Lung (tissue), 12 donors: ENCODE results near the gene THRB. TPM values are rescaled to one million over a fixed set of nuclear protein-coding genes. Genes with fewer than 3 reads are reported as not detected.

Source experiments
- ATAC-seq: fragments of 200-7000 bp; cut with Tn5 transposase; one replicate; pipeline ENCODE4 v1.9.1; 2020; ENCODE audit warnings: moderate number of reproducible peaks; ENCODE audit not compliant: insufficient read depth, low FRiP score
- DNase-seq, 3 donors: peaks; one replicate each; pipeline ENCODE4 v3.0.0-alpha.2; 2013 to 2017
- H3K27ac ChIP-seq, 2 donors: one replicate each; pipeline ENCODE4 v1.5.1; 2013; ENCODE audit warnings: mild to moderate bottlenecking in 2 of 2, moderate library complexity in 2 of 2, control low read depth in 1 of 2, inconsistent platforms in 1 of 2, low read depth in 1 of 2, low read length in 1 of 2
- H3K27me3 ChIP-seq, 3 donors: one replicate each; pipeline ENCODE4 v1.5.1; 2013; ENCODE audit warnings: low read length in 2 of 3; ENCODE audit not compliant: control insufficient read depth in 3 of 3, insufficient read depth in 3 of 3
- H3K36me3 ChIP-seq, 4 donors: one replicate each; pipeline ENCODE4 v1.5.1; 2013; ENCODE audit warnings: low read length in 4 of 4, mild to moderate bottlenecking in 1 of 4, moderate library complexity in 1 of 4; ENCODE audit not compliant: control insufficient read depth in 4 of 4, insufficient read depth in 4 of 4
- H3K4me1 ChIP-seq, 5 donors: one replicate each; pipeline ENCODE4 v1.5.1; 2013; ENCODE audit warnings: low read length in 5 of 5, mild to moderate bottlenecking in 2 of 5, moderate library complexity in 1 of 5; ENCODE audit not compliant: control insufficient read depth in 5 of 5, insufficient read depth in 5 of 5
- H3K4me3 ChIP-seq: one replicate; pipeline ENCODE4 v1.5.1; 2013; ENCODE audit warnings: mild to moderate bottlenecking, control low read depth, moderate library complexity
- H3K9ac ChIP-seq, 2 donors: one replicate each; pipeline ENCODE4 v1.5.1; 2013; ENCODE audit warnings: low read length in 2 of 2, control low read depth in 1 of 2; ENCODE audit not compliant: insufficient read depth in 1 of 2
- H3K9me3 ChIP-seq, 4 donors: one replicate each; pipeline ENCODE4 v1.5.1; 2013; ENCODE audit warnings: low read length in 3 of 4, mild to moderate bottlenecking in 1 of 4, moderate library complexity in 1 of 4; ENCODE audit not compliant: control insufficient read depth in 4 of 4, insufficient read depth in 3 of 4
- WGBS, 2 donors: extraction: QIAGEN DNeasy Blood & Tissue Kit; methylation state at CpG; one replicate each; pipeline ENCODE4 v1.1.7; 2013; 5-methylcytosine and 5-hydroxymethylcytosine counted together
- polyA plus RNA-seq, 2 donors: library from polyadenylated mRNA; stranded (reverse); fragments of 200-250 nt; gene quantifications; one replicate each; pipeline ENCODE4 v1.2.1, GENCODE V29; 2013
- total RNA-seq, 2 donors: library from RNA; depleted of rRNA in 1 of 2; stranded (reverse); fragments of >200 nt in 1 of 2; gene quantifications; one replicate each; pipeline ENCODE4 v1.2.1, GENCODE V29; 2014 to 2021
- TF ChIP-seq, protein P1 (sequence below): IDR thresholded peaks from 2 replicates; pipeline ENCODE4 v1.5.1; 2012; ENCODE audit warnings: mild to moderate bottlenecking; ENCODE audit errors: control extremely low read depth, extremely low read depth
- donor health status: control.
- donor health status: control.
- donor health status: Bipolar disorder and iron deficiency.
- donor health status: healthy.
- donor health status: DM: yes; HTN: yes; CAD: no.

The THRB gene
- total and polyA plus RNA-seq, 4 donors: 2.1 to 23.5 (median 6.1) TPM

- Histone ChIP-seq H3K27me3 (no peaks in the 10 kb centered on the region), H3K9me3 (no peaks in the 10 kb centered on the region), H3K9ac (no peak overlapping the region), H3K4me3 (no peak overlapping the region), H3K4me1 (peaks cover 1 to 33% (median 22%) of the 10 kb centered on the region in 5 donors), H3K27ac (no peak overlapping the region), H3K36me3 (no peaks in the 10 kb centered on the region)
- DNase-seq: no peak
- TF ChIP-seq, protein P1, sequence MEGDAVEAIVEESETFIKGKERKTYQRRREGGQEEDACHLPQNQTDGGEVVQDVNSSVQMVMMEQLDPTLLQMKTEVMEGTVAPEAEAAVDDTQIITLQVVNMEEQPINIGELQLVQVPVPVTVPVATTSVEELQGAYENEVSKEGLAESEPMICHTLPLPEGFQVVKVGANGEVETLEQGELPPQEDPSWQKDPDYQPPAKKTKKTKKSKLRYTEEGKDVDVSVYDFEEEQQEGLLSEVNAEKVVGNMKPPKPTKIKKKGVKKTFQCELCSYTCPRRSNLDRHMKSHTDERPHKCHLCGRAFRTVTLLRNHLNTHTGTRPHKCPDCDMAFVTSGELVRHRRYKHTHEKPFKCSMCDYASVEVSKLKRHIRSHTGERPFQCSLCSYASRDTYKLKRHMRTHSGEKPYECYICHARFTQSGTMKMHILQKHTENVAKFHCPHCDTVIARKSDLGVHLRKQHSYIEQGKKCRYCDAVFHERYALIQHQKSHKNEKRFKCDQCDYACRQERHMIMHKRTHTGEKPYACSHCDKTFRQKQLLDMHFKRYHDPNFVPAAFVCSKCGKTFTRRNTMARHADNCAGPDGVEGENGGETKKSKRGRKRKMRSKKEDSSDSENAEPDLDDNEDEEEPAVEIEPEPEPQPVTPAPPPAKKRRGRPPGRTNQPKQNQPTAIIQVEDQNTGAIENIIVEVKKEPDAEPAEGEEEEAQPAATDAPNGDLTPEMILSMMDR: no peak
- no peak for ATAC-seq
Observed at GRCh38 chr3:24388611-24389010, 106.0 kb downstream of the THRB start.

DNA sequence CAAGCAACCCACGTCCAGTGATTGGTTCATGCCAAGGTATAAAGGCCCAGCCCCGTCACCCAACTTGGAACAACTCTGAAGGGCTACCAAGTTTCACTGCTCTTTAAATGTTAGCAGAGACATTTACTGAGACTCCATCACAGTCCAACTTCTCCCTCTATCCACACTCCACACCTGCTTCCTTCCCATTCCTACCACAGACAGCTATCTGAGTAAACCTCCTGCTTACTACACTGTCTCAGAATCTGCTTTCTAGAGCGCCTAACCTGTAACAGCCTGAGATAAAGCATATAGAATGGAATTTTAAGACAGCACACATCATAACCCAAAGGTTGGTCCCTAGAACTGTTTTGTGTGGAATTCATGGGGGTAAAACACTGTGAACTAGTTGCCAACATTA lies 106.5 kb downstream of the THRB start:
- no peak overlapping the region for H3K9ac ChIP-seq
- H3K4me3 ChIP-seq: no peak overlapping the region
- H3K27me3 ChIP-seq: no peaks in the 10 kb centered on the region
- H3K36me3 ChIP-seq: no peaks in the 10 kb centered on the region
- no peaks in the 10 kb centered on the region for H3K9me3 ChIP-seq
- no peak overlapping the region for H3K27ac ChIP-seq
- ATAC-seq (no peak), DNase-seq (no peak)
- 94 to 97% methylated on average over 3 of the region's 3 CpGs for WGBS, 2 donors
- TF ChIP-seq, protein P1: no peak
- H3K4me1 ChIP-seq: peaks cover 1 to 28% (median 19%) of the 10 kb centered on the region in 5 donors

DNA sequence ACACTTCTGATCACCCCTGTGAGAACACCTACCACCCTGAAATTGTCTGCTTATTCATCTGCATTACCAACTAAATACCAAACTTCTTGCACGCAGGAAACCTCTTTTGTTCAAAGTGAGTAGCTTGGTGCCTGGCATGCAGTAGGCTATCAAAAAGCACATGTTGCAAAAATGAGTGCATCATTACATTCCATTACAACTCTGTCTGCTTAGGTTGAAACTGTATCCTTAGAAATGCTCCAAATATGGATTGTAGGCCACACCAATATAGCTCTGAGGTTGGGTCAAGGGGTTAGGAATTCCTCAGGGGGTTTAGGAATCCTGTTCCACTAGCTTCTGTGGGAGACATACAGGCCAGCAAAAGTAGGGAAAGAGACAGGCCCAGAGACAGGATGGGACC lies 107.2 kb downstream of the THRB start:
- 91 to 97% methylated on average over 1 of the region's 1 CpG for WGBS, 2 donors
- Histone ChIP-seq H3K27ac (no peak overlapping the region), H3K27me3 (no peaks in the 10 kb centered on the region), H3K9me3 (no peaks in the 10 kb centered on the region), H3K4me3 (no peak overlapping the region), H3K9ac (no peak overlapping the region), H3K4me1 (peaks cover 1 to 27% (median 16%) of the 10 kb centered on the region in 5 donors), H3K36me3 (no peaks in the 10 kb centered on the region)
- no peak for DNase-seq
- TF ChIP-seq, protein P1: no peak
- no peak for ATAC-seq

- no peak overlapping the region for H3K27ac ChIP-seq
- ATAC-seq (no peak), DNase-seq (no peak)
- H3K4me3 ChIP-seq: no peak overlapping the region
- H3K9ac ChIP-seq: no peak overlapping the region
- no peaks in the 10 kb centered on the region for H3K27me3 ChIP-seq
- peaks cover 1 to 27% (median 16%) of the 10 kb centered on the region in 5 donors for H3K4me1 ChIP-seq
- no peaks in the 10 kb centered on the region for H3K9me3 ChIP-seq
- no peaks in the 10 kb centered on the region for H3K36me3 ChIP-seq
- TF ChIP-seq, protein P1: no peak
Observed at GRCh38 chr3:24387000-24387399, 107.7 kb downstream of the THRB start.
